Activated naive CD8-positive, alpha-beta T cell (primary cell): ENCODE measurements around the gene COBL.

ENCODE experiments used
- H3K27ac Mint-ChIP-seq: one replicate; pipeline ENCODE4 v1.8.0; 2021; ENCODE audit warnings: mixed read lengths
- H3K27me3 Mint-ChIP-seq: one replicate; pipeline ENCODE4 v1.8.0; 2021; ENCODE audit warnings: mixed read lengths
- H3K36me3 Mint-ChIP-seq: one replicate; pipeline ENCODE4 v1.8.0; 2021; ENCODE audit warnings: mixed read lengths
- H3K4me1 Mint-ChIP-seq: one replicate; pipeline ENCODE4 v1.8.0; 2021; ENCODE audit warnings: low read depth, mixed read lengths
- H3K4me3 Mint-ChIP-seq: one replicate; pipeline ENCODE4 v1.8.0; 2021; ENCODE audit warnings: mild to moderate bottlenecking, mixed read lengths
- H3K9me3 Mint-ChIP-seq: one replicate; pipeline ENCODE4 v1.8.0; 2021; ENCODE audit warnings: low read depth, mixed read lengths

COBL gene

GRCh38 chr7:51279391-51280023 lies 37.1 kb downstream of the COBL start:
- Mint-ChIP-seq H3K36me3 (no peaks in the 10 kb centered on the region), H3K27me3 (peaks cover 4% of the 10 kb centered on the region), H3K27ac (no peak overlapping the region), H3K9me3 (peaks cover 11% of the 10 kb centered on the region), H3K4me3 (no peak overlapping the region), H3K4me1 (no peaks in the 10 kb centered on the region)

- Mint-ChIP-seq H3K9me3 (peaks cover 11% of the 10 kb centered on the region), H3K36me3 (no peaks in the 10 kb centered on the region), H3K27me3 (peaks cover 4% of the 10 kb centered on the region), H3K4me1 (no peaks in the 10 kb centered on the region), H3K4me3 (no peak overlapping the region), H3K27ac (no peak overlapping the region)
Measured at GRCh38 chr7:51278797-51279196, 37.8 kb downstream of the COBL start.

- no peak overlapping the region for H3K27ac Mint-ChIP-seq
- no peaks in the 10 kb centered on the region for H3K36me3 Mint-ChIP-seq
- H3K4me3 Mint-ChIP-seq, result no peak overlapping the region
- H3K27me3 Mint-ChIP-seq, result peaks cover 2% of the 10 kb centered on the region
- no peaks in the 10 kb centered on the region for H3K9me3 Mint-ChIP-seq
- H3K4me1 Mint-ChIP-seq, result no peaks in the 10 kb centered on the region
Measured at GRCh38 chr7:51276967-51277366, 39.6 kb downstream of the COBL start.

- peaks cover 2% of the 10 kb centered on the region for H3K27me3 Mint-ChIP-seq
- H3K9me3 Mint-ChIP-seq, result no peaks in the 10 kb centered on the region
- H3K27ac Mint-ChIP-seq, result no peak overlapping the region
- H3K4me1 Mint-ChIP-seq, result no peaks in the 10 kb centered on the region
- no peak overlapping the region for H3K4me3 Mint-ChIP-seq
- H3K36me3 Mint-ChIP-seq, result no peaks in the 10 kb centered on the region
Measured at GRCh38 chr7:51276091-51276605, 40.5 kb downstream of the COBL start.

- no peaks in the 10 kb centered on the region for H3K36me3 Mint-ChIP-seq
- H3K27ac Mint-ChIP-seq, result no peak overlapping the region
- H3K9me3 Mint-ChIP-seq, result no peaks in the 10 kb centered on the region
- no peak overlapping the region for H3K4me3 Mint-ChIP-seq
- no peaks in the 10 kb centered on the region for H3K4me1 Mint-ChIP-seq
- peaks cover 2% of the 10 kb centered on the region for H3K27me3 Mint-ChIP-seq
Measured at GRCh38 chr7:51275532-51275931, 41.1 kb downstream of the COBL start.

GRCh38 chr7:51274955-51275354 lies 41.7 kb downstream of the COBL start:
- Mint-ChIP-seq H3K4me1 (no peaks in the 10 kb centered on the region), H3K36me3 (no peaks in the 10 kb centered on the region), H3K27ac (no peak overlapping the region), H3K27me3 (peaks cover 2% of the 10 kb centered on the region), H3K4me3 (no peak overlapping the region), H3K9me3 (no peaks in the 10 kb centered on the region)

- H3K36me3 Mint-ChIP-seq, result no peaks in the 10 kb centered on the region
- H3K27ac Mint-ChIP-seq, result no peak overlapping the region
- no peak overlapping the region for H3K4me3 Mint-ChIP-seq
- peaks cover 2% of the 10 kb centered on the region for H3K27me3 Mint-ChIP-seq
- H3K9me3 Mint-ChIP-seq, result no peaks in the 10 kb centered on the region
- H3K4me1 Mint-ChIP-seq, result no peaks in the 10 kb centered on the region
Measured at GRCh38 chr7:51274001-51274400, 42.6 kb downstream of the COBL start.

- no peaks in the 10 kb centered on the region for H3K36me3 Mint-ChIP-seq
Measured at GRCh38 chr7:51273360-51273759, 43.2 kb downstream of the COBL start.

GRCh38 chr7:51270965-51271364 lies 45.6 kb downstream of the COBL start:
- Mint-ChIP-seq H3K27me3 (no peaks in the 10 kb centered on the region), H3K9me3 (no peaks in the 10 kb centered on the region), H3K27ac (no peak overlapping the region), H3K4me3 (no peak overlapping the region), H3K36me3 (no peaks in the 10 kb centered on the region), H3K4me1 (no peaks in the 10 kb centered on the region)

More at GRCh38 chr7:51273360-51273759, 43.2 kb downstream of the COBL start:
- Mint-ChIP-seq H3K27ac (no peak overlapping the region), H3K4me3 (no peak overlapping the region), H3K9me3 (no peaks in the 10 kb centered on the region), H3K4me1 (no peaks in the 10 kb centered on the region), H3K27me3 (peaks cover 2% of the 10 kb centered on the region)

GRCh38 chr7:51269911-51270310 lies 46.7 kb downstream of the COBL start:
- Mint-ChIP-seq H3K36me3 (no peaks in the 10 kb centered on the region), H3K27ac (no peak overlapping the region), H3K27me3 (no peaks in the 10 kb centered on the region), H3K4me1 (no peaks in the 10 kb centered on the region), H3K4me3 (no peak overlapping the region), H3K9me3 (no peaks in the 10 kb centered on the region)

GRCh38 chr7:51269321-51269720 lies 47.3 kb downstream of the COBL start:
- H3K4me1 Mint-ChIP-seq, result no peaks in the 10 kb centered on the region
- H3K9me3 Mint-ChIP-seq, result no peaks in the 10 kb centered on the region
- H3K27me3 Mint-ChIP-seq, result no peaks in the 10 kb centered on the region
- no peak overlapping the region for H3K27ac Mint-ChIP-seq
- no peaks in the 10 kb centered on the region for H3K36me3 Mint-ChIP-seq
- H3K4me3 Mint-ChIP-seq, result no peak overlapping the region

GRCh38 chr7:51268859-51269258 lies 47.8 kb downstream of the COBL start:
- no peaks in the 10 kb centered on the region for H3K4me1 Mint-ChIP-seq
- no peaks in the 10 kb centered on the region for H3K36me3 Mint-ChIP-seq
- H3K27ac Mint-ChIP-seq, result no peak overlapping the region
- H3K4me3 Mint-ChIP-seq, result no peak overlapping the region
- H3K27me3 Mint-ChIP-seq, result no peaks in the 10 kb centered on the region
- no peaks in the 10 kb centered on the region for H3K9me3 Mint-ChIP-seq

- no peaks in the 10 kb centered on the region for H3K27me3 Mint-ChIP-seq
- no peaks in the 10 kb centered on the region for H3K4me1 Mint-ChIP-seq
- no peak overlapping the region for H3K4me3 Mint-ChIP-seq
- no peak overlapping the region for H3K27ac Mint-ChIP-seq
- no peaks in the 10 kb centered on the region for H3K36me3 Mint-ChIP-seq
- no peaks in the 10 kb centered on the region for H3K9me3 Mint-ChIP-seq
Measured at GRCh38 chr7:51267169-51267568, 49.4 kb downstream of the COBL start.

- Mint-ChIP-seq H3K27me3 (no peaks in the 10 kb centered on the region), H3K4me3 (no peak overlapping the region), H3K9me3 (no peaks in the 10 kb centered on the region), H3K27ac (no peak overlapping the region), H3K36me3 (no peaks in the 10 kb centered on the region), H3K4me1 (no peaks in the 10 kb centered on the region)
Measured at GRCh38 chr7:51265066-51265907, 51.3 kb downstream of the COBL start.

GRCh38 chr7:51263631-51264484 lies 52.8 kb downstream of the COBL start:
- no peaks in the 10 kb centered on the region for H3K4me1 Mint-ChIP-seq
- no peak overlapping the region for H3K27ac Mint-ChIP-seq
- no peaks in the 10 kb centered on the region for H3K27me3 Mint-ChIP-seq
- H3K36me3 Mint-ChIP-seq, result no peaks in the 10 kb centered on the region
- H3K4me3 Mint-ChIP-seq, result no peak overlapping the region
- no peaks in the 10 kb centered on the region for H3K9me3 Mint-ChIP-seq
